Mucosa of stomach (tissue), 1 donor: ENCODE results near the gene AKAP13.

Experiments
- H3K27me3 ChIP-seq: one replicate; pipeline ENCODE4 v1.7.0; 2013; ENCODE audit warnings: mild to moderate bottlenecking, low read length; ENCODE audit not compliant: control insufficient read depth, insufficient read depth
- H3K36me3 ChIP-seq: one replicate; pipeline ENCODE4 v1.7.0; 2013; ENCODE audit warnings: low read length; ENCODE audit not compliant: control insufficient read depth, insufficient read depth
- H3K4me1 ChIP-seq: one replicate; pipeline ENCODE4 v1.7.0; 2013; ENCODE audit warnings: mild to moderate bottlenecking, low read length; ENCODE audit not compliant: control insufficient read depth, insufficient read depth
- H3K4me3 ChIP-seq: one replicate; pipeline ENCODE4 v1.7.0; 2013; ENCODE audit warnings: low read length
- H3K9ac ChIP-seq: one replicate; pipeline ENCODE4 v1.7.0; 2013; ENCODE audit warnings: mild to moderate bottlenecking, low read length, moderate library complexity
- H3K9me3 ChIP-seq: one replicate; pipeline ENCODE4 v1.7.0; 2013; ENCODE audit warnings: mild to moderate bottlenecking, low read length, moderate library complexity; ENCODE audit not compliant: control insufficient read depth
- donor health status: Pancreatic carcinoma.

AKAP13 gene

DNA sequence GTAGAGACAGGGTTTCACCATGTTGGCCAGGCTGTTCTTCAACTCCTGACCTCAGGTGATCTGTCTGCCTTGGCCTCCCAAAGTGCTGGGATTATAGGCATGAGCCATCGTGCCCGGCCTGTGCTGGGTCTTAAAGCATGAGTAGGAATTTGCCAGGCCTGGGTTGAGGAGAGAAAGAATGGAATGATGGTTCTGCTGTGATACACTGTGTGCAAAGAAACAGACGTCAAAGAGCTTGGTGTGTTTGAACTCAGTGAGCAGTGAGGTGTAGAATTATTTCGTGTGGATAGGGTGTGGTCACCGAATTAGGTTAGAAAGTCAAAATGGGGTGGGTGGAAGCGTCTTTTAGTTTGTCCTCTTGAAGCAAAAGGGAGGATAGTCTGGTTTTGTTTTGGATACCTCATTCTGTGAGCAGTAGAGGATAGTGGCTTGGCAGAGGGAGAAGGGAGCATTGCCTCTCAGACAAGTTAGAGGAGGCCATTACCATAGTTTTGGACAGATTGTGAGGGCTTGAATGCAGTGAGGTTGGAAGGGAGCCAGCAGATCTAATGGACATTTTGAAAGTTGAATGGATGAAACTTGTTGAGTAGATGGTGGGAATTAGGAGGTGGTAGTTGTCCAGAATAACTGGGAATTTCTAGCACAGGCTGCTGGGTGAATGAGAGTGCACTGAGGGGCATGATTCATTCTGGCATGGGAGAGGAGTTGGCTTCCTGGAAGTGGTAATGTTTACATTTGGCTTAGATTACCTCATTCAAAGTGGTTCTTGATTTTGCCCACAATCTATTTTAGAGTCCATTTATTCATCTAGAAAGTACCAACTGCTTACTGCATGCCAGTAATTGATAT, 27.2 kb downstream of the AKAP13 start:
- peaks cover 25% of the 10 kb centered on the region for H3K4me1 ChIP-seq

GRCh38 chr15:85408270-85408746, 27.9 kb downstream of the AKAP13 start:
- H3K27me3 ChIP-seq: no peaks in the 10 kb centered on the region
- no peaks in the 10 kb centered on the region for H3K9me3 ChIP-seq
- no peaks in the 10 kb centered on the region for H3K36me3 ChIP-seq
- H3K4me3 ChIP-seq: no peak overlapping the region
- H3K4me1 ChIP-seq: peaks cover 30% of the 10 kb centered on the region
- H3K9ac ChIP-seq: no peak overlapping the region

More for the DNA sequence above, 27.2 kb downstream of the AKAP13 start:
- no peaks in the 10 kb centered on the region for H3K36me3 ChIP-seq
- no peaks in the 10 kb centered on the region for H3K27me3 ChIP-seq
- no peak overlapping the region for H3K9ac ChIP-seq
- H3K9me3 ChIP-seq: no peaks in the 10 kb centered on the region
- H3K4me3 ChIP-seq: no peak overlapping the region

DNA sequence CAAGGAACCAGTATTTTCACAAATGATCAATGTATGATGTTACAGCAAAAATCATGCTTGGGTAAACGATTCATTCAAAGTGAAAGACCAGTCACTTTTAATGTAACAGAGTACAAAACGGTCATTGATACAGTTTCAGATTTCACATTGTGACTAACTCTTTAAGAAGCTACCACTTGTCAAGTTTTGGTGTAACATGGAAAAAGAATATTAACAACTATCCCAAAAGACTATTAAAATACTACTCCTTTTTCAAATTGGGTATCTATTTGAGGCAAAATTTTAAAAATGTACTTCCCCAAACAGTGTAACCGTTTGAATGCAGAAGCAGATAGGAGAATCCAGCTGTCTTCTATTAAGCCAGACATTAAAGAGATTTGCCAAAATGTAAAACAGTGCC, 31.7 kb downstream of the AKAP13 start:
- Histone ChIP-seq H3K36me3 (no peaks in the 10 kb centered on the region), H3K4me1 (peaks cover 20% of the 10 kb centered on the region), H3K9ac (no peak overlapping the region), H3K9me3 (no peaks in the 10 kb centered on the region), H3K4me3 (no peak overlapping the region), H3K27me3 (no peaks in the 10 kb centered on the region)

DNA sequence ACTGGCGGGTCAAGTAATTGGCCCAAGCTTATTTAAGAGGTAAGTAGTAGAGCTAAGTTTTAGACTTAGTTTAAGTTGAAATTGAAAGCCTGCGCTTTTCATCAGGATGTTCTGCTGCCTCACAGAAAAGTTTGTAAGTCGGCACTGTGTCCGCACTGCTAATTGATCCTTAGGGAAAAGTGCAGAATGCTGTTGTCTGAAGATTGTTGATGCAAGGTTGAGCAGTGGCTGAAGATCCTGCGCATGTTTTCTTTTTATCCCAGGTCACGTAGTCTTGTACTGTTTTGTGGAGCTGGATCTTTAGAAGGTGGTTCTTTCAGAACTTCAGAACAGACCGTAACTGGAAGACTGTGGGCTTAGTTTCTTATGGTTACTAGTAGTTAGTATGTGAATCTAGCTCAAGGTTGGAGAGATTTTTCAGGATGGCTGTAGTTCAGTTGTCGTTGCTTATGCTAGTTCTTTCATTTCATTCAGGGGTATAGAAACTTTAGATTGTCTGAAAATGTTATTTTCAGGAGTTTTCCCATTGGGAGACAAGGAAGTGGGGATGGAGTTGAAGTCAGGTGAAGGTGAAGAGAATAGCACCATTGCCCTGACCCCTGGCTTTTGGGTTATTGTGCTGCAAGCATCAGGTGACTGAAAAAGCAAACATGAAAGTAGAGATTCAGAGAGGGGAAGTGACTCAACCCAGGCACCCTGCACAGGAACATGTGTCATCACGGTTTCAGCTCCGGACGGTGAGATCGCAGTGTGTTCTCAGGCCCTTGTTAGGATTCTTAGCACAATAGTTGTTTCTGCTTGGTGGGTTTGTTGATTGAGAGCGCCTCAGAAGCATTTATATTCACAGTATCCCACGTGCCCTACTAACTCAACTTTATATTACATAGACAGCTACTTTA, 32.8 kb downstream of the AKAP13 start:
- H3K9ac ChIP-seq: no peak overlapping the region
- H3K27me3 ChIP-seq: no peaks in the 10 kb centered on the region
- H3K4me1 ChIP-seq: peaks cover 16% of the 10 kb centered on the region
- H3K36me3 ChIP-seq: no peaks in the 10 kb centered on the region
- no peaks in the 10 kb centered on the region for H3K9me3 ChIP-seq
- H3K4me3 ChIP-seq: no peak overlapping the region

GRCh38 chr15:85414037-85414436, 33.6 kb downstream of the AKAP13 start:
- H3K9me3 ChIP-seq: no peaks in the 10 kb centered on the region
- no peak overlapping the region for H3K9ac ChIP-seq
- H3K36me3 ChIP-seq: no peaks in the 10 kb centered on the region
- H3K27me3 ChIP-seq: no peaks in the 10 kb centered on the region
- H3K4me1 ChIP-seq: peaks cover 13% of the 10 kb centered on the region
- H3K4me3 ChIP-seq: no peak overlapping the region

GRCh38 chr15:85414495-85414894, 34.1 kb downstream of the AKAP13 start:
- Histone ChIP-seq H3K4me1 (peaks cover 13% of the 10 kb centered on the region), H3K36me3 (no peaks in the 10 kb centered on the region), H3K4me3 (no peak overlapping the region), H3K9me3 (no peaks in the 10 kb centered on the region), H3K9ac (no peak overlapping the region), H3K27me3 (no peaks in the 10 kb centered on the region)

- Histone ChIP-seq H3K4me1 (peaks cover 13% of the 10 kb centered on the region), H3K9me3 (no peaks in the 10 kb centered on the region), H3K9ac (no peak overlapping the region), H3K4me3 (no peak overlapping the region), H3K27me3 (no peaks in the 10 kb centered on the region), H3K36me3 (no peaks in the 10 kb centered on the region)
These were observed 34.6 kb downstream of the AKAP13 start for GRCh38 chr15:85414991-85415390.

DNA sequence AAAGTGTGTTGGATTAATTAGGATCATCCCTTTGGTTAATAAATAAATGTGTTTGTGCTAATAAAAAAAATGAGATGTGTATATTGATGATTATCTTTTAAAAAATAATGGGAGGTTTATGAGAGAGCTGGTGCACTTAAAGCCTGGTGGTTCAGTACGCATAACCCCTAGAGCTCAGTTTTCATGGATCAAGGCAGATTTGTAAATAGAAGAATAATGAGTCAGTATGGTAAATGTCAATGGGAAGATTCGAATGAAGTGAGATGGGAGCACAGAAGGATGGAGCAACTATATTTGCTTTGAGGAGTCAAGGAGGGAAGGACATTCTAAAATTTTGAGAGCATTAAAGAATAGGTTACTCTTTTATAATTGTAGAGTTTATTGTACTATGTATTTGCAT, 35.4 kb downstream of the AKAP13 start:
- Histone ChIP-seq H3K4me3 (no peak overlapping the region), H3K9ac (no peak overlapping the region), H3K27me3 (no peaks in the 10 kb centered on the region), H3K9me3 (no peaks in the 10 kb centered on the region), H3K4me1 (peaks cover 13% of the 10 kb centered on the region), H3K36me3 (no peaks in the 10 kb centered on the region)

DNA sequence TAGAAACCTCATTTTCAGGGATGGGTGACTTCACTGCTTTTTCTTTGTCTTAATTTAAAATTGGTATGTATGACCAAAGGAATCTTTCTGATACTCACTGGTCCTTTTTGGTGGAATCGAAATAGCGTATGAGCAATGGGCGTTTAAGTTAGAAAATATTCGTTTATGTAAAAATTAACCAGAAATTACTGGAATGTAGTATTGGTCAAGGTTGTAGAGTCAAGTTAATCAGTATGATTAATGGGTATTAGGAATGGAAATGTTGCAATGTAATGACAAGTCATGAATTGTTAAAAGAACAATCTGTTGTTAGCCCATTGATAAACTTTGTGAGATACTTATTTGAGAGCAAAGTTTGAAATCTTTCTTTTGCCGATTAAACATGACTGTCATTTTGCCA, 36.9 kb downstream of the AKAP13 start:
- Histone ChIP-seq H3K4me1 (peaks cover 13% of the 10 kb centered on the region), H3K9me3 (no peaks in the 10 kb centered on the region), H3K27me3 (no peaks in the 10 kb centered on the region), H3K9ac (no peak overlapping the region), H3K36me3 (no peaks in the 10 kb centered on the region), H3K4me3 (no peak overlapping the region)

DNA sequence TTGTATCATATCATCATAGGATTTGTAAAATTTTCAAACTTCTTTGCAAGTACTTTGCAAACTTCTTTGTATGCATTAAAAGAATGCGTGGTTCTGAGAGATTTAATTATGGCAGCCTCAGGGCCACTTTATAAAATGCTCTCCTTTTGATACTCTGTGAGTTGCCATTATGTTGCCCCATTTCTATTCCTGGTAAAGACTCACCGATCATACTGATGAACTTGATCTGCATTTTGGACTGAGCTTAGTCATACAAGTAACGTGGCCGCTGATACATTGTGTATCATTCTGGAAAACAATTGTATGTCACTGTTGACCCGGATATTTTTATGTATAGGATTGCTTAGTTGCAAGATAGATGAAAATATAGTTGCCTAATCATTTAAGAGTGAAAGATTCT, 38.8 kb downstream of the AKAP13 start:
- Histone ChIP-seq H3K4me1 (peaks cover 5% of the 10 kb centered on the region), H3K9me3 (no peaks in the 10 kb centered on the region), H3K4me3 (no peak overlapping the region), H3K9ac (no peak overlapping the region), H3K27me3 (no peaks in the 10 kb centered on the region), H3K36me3 (no peaks in the 10 kb centered on the region)

GRCh38 chr15:85421116-85421925, 40.9 kb downstream of the AKAP13 start:
- H3K27me3 ChIP-seq: no peaks in the 10 kb centered on the region
- H3K36me3 ChIP-seq: no peaks in the 10 kb centered on the region
- no peaks in the 10 kb centered on the region for H3K9me3 ChIP-seq
- peaks cover 5% of the 10 kb centered on the region for H3K4me1 ChIP-seq
- H3K4me3 ChIP-seq: no peak overlapping the region
- H3K9ac ChIP-seq: no peak overlapping the region
